GM12872 (cell line): ENCODE data around the gene PDE4D.

Source experiments
- CTCF ChIP-seq: IDR thresholded peaks from 3 replicates; pipeline ENCODE4 v1.5.1; 2011; ENCODE audit warnings: low read depth, mild to moderate bottlenecking, low read length, moderate library complexity; ENCODE audit not compliant: insufficient read depth

Gene PDE4D

GRCh38 chr5:58961631-58962280 lies 931.8 kb downstream of the PDE4D start:
- TF ChIP-seq CTCF, result no peak

- no peak for TF ChIP-seq CTCF
These were observed 934.8 kb downstream of the PDE4D start for GRCh38 chr5:58958701-58959100.

- no peak for TF ChIP-seq CTCF
These were observed 943.3 kb downstream of the PDE4D start for GRCh38 chr5:58950224-58950623.

GRCh38 chr5:58946230-58946629 lies 947.3 kb downstream of the PDE4D start:
- TF ChIP-seq CTCF, result no peak

- TF ChIP-seq CTCF, result no peak
These were observed 949.3 kb downstream of the PDE4D start for GRCh38 chr5:58944221-58944620.

- no peak for TF ChIP-seq CTCF
These were observed 953.1 kb downstream of the PDE4D start for GRCh38 chr5:58940446-58940845.

- no peak for TF ChIP-seq CTCF
These were observed 953.9 kb downstream of the PDE4D start for GRCh38 chr5:58939664-58940063.
